ENCODE results near the gene OR2J3.

GRCh38 chr6:29079203-29079602 lies 28.7 kb upstream of the OR2J3 start:
- TF ChIP-seq POLR2A (IDR thresholded peaks at IDR 0.05) (no peak), POLR2AphosphoS5 (IDR thresholded peaks at IDR 0.05) (no peak)
- TF ChIP-seq, protein P1, sequence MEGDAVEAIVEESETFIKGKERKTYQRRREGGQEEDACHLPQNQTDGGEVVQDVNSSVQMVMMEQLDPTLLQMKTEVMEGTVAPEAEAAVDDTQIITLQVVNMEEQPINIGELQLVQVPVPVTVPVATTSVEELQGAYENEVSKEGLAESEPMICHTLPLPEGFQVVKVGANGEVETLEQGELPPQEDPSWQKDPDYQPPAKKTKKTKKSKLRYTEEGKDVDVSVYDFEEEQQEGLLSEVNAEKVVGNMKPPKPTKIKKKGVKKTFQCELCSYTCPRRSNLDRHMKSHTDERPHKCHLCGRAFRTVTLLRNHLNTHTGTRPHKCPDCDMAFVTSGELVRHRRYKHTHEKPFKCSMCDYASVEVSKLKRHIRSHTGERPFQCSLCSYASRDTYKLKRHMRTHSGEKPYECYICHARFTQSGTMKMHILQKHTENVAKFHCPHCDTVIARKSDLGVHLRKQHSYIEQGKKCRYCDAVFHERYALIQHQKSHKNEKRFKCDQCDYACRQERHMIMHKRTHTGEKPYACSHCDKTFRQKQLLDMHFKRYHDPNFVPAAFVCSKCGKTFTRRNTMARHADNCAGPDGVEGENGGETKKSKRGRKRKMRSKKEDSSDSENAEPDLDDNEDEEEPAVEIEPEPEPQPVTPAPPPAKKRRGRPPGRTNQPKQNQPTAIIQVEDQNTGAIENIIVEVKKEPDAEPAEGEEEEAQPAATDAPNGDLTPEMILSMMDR (IDR thresholded peaks at IDR 0.05 in 8 of 11, conservative IDR thresholded peaks at IDR 0.05 in 3 of 11): no peak

Data from spleen (tissue), 7 donors.